ENCODE measurements around the gene RPL27A. TPM values are rescaled to one million over a fixed set of nuclear protein-coding genes. Genes with fewer than 3 reads are reported as not detected.

The RPL27A gene
- total and polyA plus RNA-seq, 2 donors (not counting 3 experiments of a cell fraction or from before 2014, with no cell fraction given) = 1,303 to 1,363 TPM

DNA sequence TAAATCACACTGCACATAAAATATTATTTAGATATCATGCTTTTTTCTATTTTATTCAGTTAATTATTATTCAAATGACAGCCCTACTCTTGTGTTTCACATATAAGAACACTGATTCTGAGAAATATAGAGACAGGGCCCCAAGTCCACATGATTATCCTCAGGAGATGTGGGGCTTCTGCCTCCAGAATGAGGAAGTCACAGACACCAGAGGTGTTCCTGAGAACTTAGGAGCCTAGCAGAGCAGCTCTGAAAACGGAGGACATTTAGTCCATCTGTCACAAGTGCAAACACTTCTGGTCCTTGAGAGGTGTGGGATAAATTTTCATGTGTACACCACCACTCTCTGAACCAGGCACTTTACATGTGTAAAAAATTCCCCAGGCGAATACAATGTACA lies 26.3 kb upstream of the RPL27A start:
- Histone ChIP-seq H3K9me1 (replicated peaks; ENCODE audit: control insufficient read depth, extremely low read depth, insufficient read depth, low read length) (no peaks in the 10 kb centered on the region), H3K9ac (replicated peaks; ENCODE audit: extremely low read depth, insufficient read depth, low read length) (no peak overlapping the region), H3K27ac (ENCODE audit: insufficient read depth, low read depth, low read length) (no peak overlapping the region), H3K79me2 (ENCODE audit: control insufficient read depth, insufficient read depth, low read length) (no peaks in the 10 kb centered on the region), H3K4me2 (ENCODE audit: insufficient read depth, low read length) (no peak overlapping the region), H3K27me3 (ENCODE audit: control insufficient read depth in 2 of 2, insufficient read depth in 2 of 2, low read length in 2 of 2) (no peaks in the 10 kb centered on the region), H2AFZ (ENCODE audit: low read depth, low read length) (no peak overlapping the region), H3K36me3 (ENCODE audit: control insufficient read depth in 2 of 2, extremely low read depth in 1 of 2, insufficient read depth in 2 of 2, low read length in 2 of 2) (no peaks in the 10 kb centered on the region), H3K4me1 (ENCODE audit: control insufficient read depth, extremely low read depth, insufficient read depth, low read length) (no peaks in the 10 kb centered on the region), H4K20me1 (replicated peaks; ENCODE audit: control insufficient read depth, extremely low read depth, insufficient read depth, low read length) (no peaks in the 10 kb centered on the region), H3K9me3 (replicated peaks; ENCODE audit: control insufficient read depth, insufficient read depth, low read length) (no peaks in the 10 kb centered on the region), H3K4me3 (replicated peaks in 1 of 3; ENCODE audit: insufficient read depth in 1 of 3, low read depth in 1 of 3, low read length in 3 of 3) (no peak overlapping the region)
- no peak for TF ChIP-seq FOS (IDR thresholded peaks at IDR 0.05; ENCODE audit: borderline replicate concordance, insufficient read depth, low read length)
- no peak for TF ChIP-seq GATA2 (IDR thresholded peaks at IDR 0.05; ENCODE audit: insufficient read depth, insufficient read length, low read depth, low read length)
- TF ChIP-seq MAX (IDR thresholded peaks at IDR 0.05; ENCODE audit: insufficient read depth, insufficient read length) = no peak
- TF ChIP-seq POLR2AphosphoS5 (IDR thresholded peaks at IDR 0.05; ENCODE audit: insufficient read depth, low read depth, low read length) = no peak
- no peak for TF ChIP-seq CTCF (IDR thresholded peaks at IDR 0.05; ENCODE audit: extremely low read depth in 1 of 2, insufficient read depth in 1 of 2, low read depth in 1 of 2, low read length in 2 of 2)
- TF ChIP-seq JUN (IDR thresholded peaks at IDR 0.05; ENCODE audit: borderline replicate concordance, insufficient read depth, insufficient read length, low read depth) = no peak
- no peak for TF ChIP-seq MYC (IDR thresholded peaks at IDR 0.05; ENCODE audit: low read depth, low read length)
- TF ChIP-seq POLR2A (IDR thresholded peaks at IDR 0.05; ENCODE audit: low read depth, low read length) = no peak
- TF ChIP-seq EZH2 (IDR thresholded peaks at IDR 0.05; ENCODE audit: borderline replicate concordance, low read depth, low read length, severe bottlenecking) = no peak
- BruUV-seq (replicated peaks) = no TSS peak
- CTCF ChIA-PET = interaction anchor here (0.9 to 1.7 kb wide), 5 partner anchors 10 to 258 kb away, joined by 3 to 4 read pairs (median 3); no protein-coding TSS in a partner anchor
- no peak for DNase-seq (ENCODE audit: low read depth, low spot score)
- FAIRE-seq = no peak
- intact Hi-C loops (cut with micrococcal nuclease) = no loop called here
- POLR2A ChIA-PET = no interaction called here
- dilution Hi-C loops (cut with MboI; ENCODE audit: extremely low pct_ligation_motif_present, low sequenced_read_pairs) = no loop called here

All from endothelial cell of umbilical vein (primary cell).